K562 (cell line): ENCODE data around the gene AKT3. TPM values are rescaled to one million over a fixed set of nuclear protein-coding genes. Genes with fewer than 3 reads are reported as not detected.

Experiments
- ATAC-seq: fragments of 200-7000 bp; cut with Tn5 transposase; 3 replicates; pipeline ENCODE4 v1.9.1; 2020; ENCODE audit warnings: moderate library complexity
- BruUV-seq: library from RNA; stranded (reverse); fragments of 400-500 nt; replicated peaks from 2 replicates; lab custom pipeline; 2021; lab: Mats Ljungman, UMichigan
- CTCF ChIA-PET: fragments of 300-600 bp; formaldehyde crosslinking; extraction: SDS; loops from one replicate; lab custom pipeline; 2021; ENCODE audit warnings: low intra/inter-chr PET ratio; lab: Yijun Ruan, JAX
- POLR2A ChIA-PET: fragments of 300-600, 350-650 bp; sonication (Branson Sonifier 250); formaldehyde crosslinking; extraction: SDS; loops from one replicate; lab custom pipeline; 2021; ENCODE audit warnings: antibody characterized with exemption, inconsistent platforms; lab: Yijun Ruan, JAX
- DNase-seq, 4 experiments: peaks; one replicate each; pipeline versions ENCODE4 v3.0.0 to v3.0.0-alpha.2; 2011 to 2018; ENCODE audit warnings: low spot score in 3 of 4, mixed read lengths in 3 of 4; ENCODE audit errors: extremely low read depth in 1 of 4
- FAIRE-seq: peaks from 2 replicates; lab custom pipeline; 2011; peaks lifted over from hg19 to GRCh38; lab: Jason Lieb, UNC
- H2AFZ ChIP-seq: 2 replicates; pipeline ENCODE4 v1.6.0; 2011; ENCODE audit warnings: low read depth, low read length, control low read depth, inconsistent platforms
- H3K27ac ChIP-seq: fragments of 200-600 bp; 3 replicates; pipeline ENCODE4 v1.8.0; 2011; ENCODE audit warnings: low read depth, mild to moderate bottlenecking, control low read depth, inconsistent platforms, low read length, moderate library complexity, mixed read lengths; ENCODE audit errors: extremely low read depth
- H3K27me3 ChIP-seq, 2 experiments: fragments of 300-600 bp in 1 of 2; 2 replicates in 1 of 2; 3 replicates in 1 of 2; pipeline versions ENCODE4 v1.6.0 to v1.8.0; 2011; ENCODE audit warnings: inconsistent platforms in 2 of 2, low read length in 2 of 2, mild to moderate bottlenecking in 1 of 2, mixed read lengths in 1 of 2, moderate library complexity in 1 of 2; ENCODE audit not compliant: control insufficient read depth in 2 of 2, insufficient read depth in 2 of 2
- H3K36me3 ChIP-seq: fragments of 300-600 bp; 3 replicates; pipeline ENCODE4 v1.8.0; 2011; ENCODE audit warnings: mild to moderate bottlenecking, low read length, inconsistent platforms; ENCODE audit not compliant: control insufficient read depth, insufficient read depth
- H3K4me1 ChIP-seq, 2 experiments: fragments of 200-600 bp in 1 of 2; replicated peaks in 1 of 2; 2 replicates in 1 of 2; 3 replicates in 1 of 2; pipeline versions ENCODE4 v1.5.1 to v1.8.0; 2011; ENCODE audit warnings: inconsistent platforms in 2 of 2, low read length in 2 of 2, mild to moderate bottlenecking in 1 of 2, mixed read lengths in 1 of 2, moderate library complexity in 1 of 2; ENCODE audit not compliant: control insufficient read depth in 2 of 2, insufficient read depth in 2 of 2
- H3K4me2 ChIP-seq: 2 replicates; pipeline ENCODE4 v1.6.1; 2011; ENCODE audit warnings: low read length, control low read depth, inconsistent platforms, mixed read lengths; ENCODE audit not compliant: insufficient read depth
- H3K4me3 ChIP-seq: fragments of 200-600 bp; sonication (generic), shearing (Covaris generic); 2 replicates; pipeline ENCODE4 v1.5.1; 2016; ENCODE audit warnings: control low read depth, inconsistent platforms
- H3K79me2 ChIP-seq: fragments of 200-600 bp; 3 replicates; pipeline ENCODE4 v1.8.0; 2011; ENCODE audit warnings: low read length, inconsistent platforms; ENCODE audit not compliant: control insufficient read depth, insufficient read depth
- H3K9ac ChIP-seq, 2 experiments: 2 replicates each; pipeline versions ENCODE4 v1.6.0 to v1.6.1; 2011; ENCODE audit warnings: low read depth in 2 of 2, low read length in 2 of 2, control low read depth in 1 of 2, inconsistent platforms in 1 of 2, mild to moderate bottlenecking in 1 of 2, mixed read lengths in 1 of 2; ENCODE audit not compliant: insufficient read depth in 1 of 2
- H3K9me1 ChIP-seq: one replicate; pipeline ENCODE4 v1.6.0; 2011; ENCODE audit warnings: inconsistent platforms, mild to moderate bottlenecking, low read length, moderate library complexity; ENCODE audit not compliant: control insufficient read depth, insufficient read depth
- H3K9me3 ChIP-seq: replicated peaks from 2 replicates; pipeline ENCODE4 v1.5.1; 2011; ENCODE audit warnings: low read depth, low read length, inconsistent platforms; ENCODE audit not compliant: control insufficient read depth, insufficient read depth
- H4K20me1 ChIP-seq: replicated peaks from 2 replicates; pipeline ENCODE4 v1.6.1; 2011; ENCODE audit warnings: low read length, inconsistent platforms, mixed read lengths; ENCODE audit not compliant: control insufficient read depth, insufficient read depth
- C11orf30 ChIP-seq: fragments of 450-650 bp; IDR thresholded peaks from 2 replicates; pipeline ENCODE4 v1.6.1; 2016; ENCODE audit warnings: low read depth, mild to moderate bottlenecking
- CBX8 ChIP-seq: fragments of 200-600 bp; sonication (generic); IDR thresholded peaks from 2 replicates; pipeline ENCODE4 v1.6.1; 2012; ENCODE audit warnings: borderline replicate concordance, mixed run types, low read depth, mild to moderate bottlenecking, moderate library complexity, mixed read lengths, low read length, control low read depth, inconsistent platforms; ENCODE audit not compliant: poor library complexity, severe bottlenecking; ENCODE audit errors: extremely low read depth
- KDM5B ChIP-seq: fragments of 200-600 bp; sonication (generic); IDR thresholded peaks from 2 replicates; pipeline ENCODE4 v1.6.1; 2012; ENCODE audit warnings: low read depth, mild to moderate bottlenecking, moderate library complexity, low read length, control low read depth, inconsistent platforms; ENCODE audit not compliant: insufficient replicate concordance
- PHB2 ChIP-seq: fragments of 450-650 bp; IDR thresholded peaks from 2 replicates; pipeline ENCODE4 v1.6.1; 2017; ENCODE audit warnings: low read depth
- ZNF785 ChIP-seq: fragments of 250-450 bp; sonication (Bioruptor Pico); IDR thresholded peaks from 2 replicates; pipeline ENCODE4 v1.4.0; 2020; ENCODE audit warnings: mild to moderate bottlenecking
- WGBS: fragments of 100-300 bp; shearing (Covaris generic); methylation state at CpG from one replicate; pipeline ENCODE4 v1.1.6; 2016; ENCODE audit warnings: low coverage, mixed read lengths; ENCODE audit not compliant: insufficient coverage; ENCODE audit errors: missing lambda C conversion rate; 5-methylcytosine and 5-hydroxymethylcytosine counted together
- in situ Hi-C: fragments of 300-500 bp; cut with MboI; formaldehyde crosslinking; loops from 4 replicates; pipeline ENCODE4 v1.15.0; 2018; ENCODE audit warnings: inconsistent platforms, mixed read lengths
- intact Hi-C: fragments of 100-400 bp; cut with micrococcal nuclease; formaldehyde crosslinking; loops from 2 replicates; pipeline ENCODE4 v1.14.2; 2022
- polyA plus RNA-seq, 8 experiments: library from polyadenylated mRNA; depleted of rRNA in 4 of 8; stranded (reverse) in 5 of 8; unstranded in 3 of 8; fragments of >200 nt; fragmentation: Nextera tagmentation in 2 of 8; fragmentation: Illumina TruSeq in 1 of 8; extraction: Ambion mirVana in 2 of 8; extraction: Trizol in 1 of 8; gene quantifications; 2 replicates each; pipeline versions ENCODE4 v1.2.1 to v1.2.3, GENCODE V29; 2011 to 2014; ENCODE audit warnings: inconsistent platforms in 1 of 8, missing spikeins in 1 of 8
- total RNA-seq, 7 experiments: library from RNA; depleted of rRNA in 6 of 7; stranded (reverse); fragments of >200 nt in 6 of 7; fragmentation: Illumina TruSeq in 2 of 7; extraction: Trizol in 2 of 7; gene quantifications; 2 replicates each; pipeline versions ENCODE4 v1.2.1 to v1.2.3, GENCODE V29; 2011 to 2021; ENCODE audit warnings: low replicate concordance in 1 of 7
- TF ChIP-seq, protein P1 (sequence below): sonication (generic); formaldehyde crosslinking; IDR thresholded peaks from 2 replicates; pipeline ENCODE4 v1.9.0; 2022; ENCODE audit warnings: mild to moderate bottlenecking, missing genetic modification reagents

AKT3 gene
- total and polyA plus RNA-seq, 9 of the 15 experiments (the other 6 are each of a cell fraction or from before 2014, with no cell fraction given), result 0.04 to 0.54 (median 0.18) TPM; not detected in 1

DNA sequence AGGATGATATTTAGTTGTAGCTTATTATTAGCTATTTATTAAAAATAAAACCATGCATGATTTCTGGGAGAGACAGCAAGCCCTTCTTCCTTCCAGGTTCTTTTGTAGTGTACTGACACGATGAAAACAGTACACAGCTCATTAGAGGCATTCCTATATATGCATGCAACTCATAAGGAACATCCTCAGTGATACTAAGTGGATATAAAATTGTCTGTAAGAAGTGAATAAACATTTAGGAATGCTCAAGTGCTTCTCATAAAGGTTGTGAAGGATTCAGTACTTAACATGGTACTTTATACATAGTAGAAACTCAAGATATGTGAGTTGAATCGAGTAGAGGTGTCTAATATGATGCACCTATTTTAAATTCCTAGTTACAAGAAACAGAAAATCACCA is 306.5 kb downstream of the AKT3 start:
- no TSS peak for BruUV-seq
- no peak overlapping the region for H3K27ac ChIP-seq
- H3K4me3 ChIP-seq, result no peak overlapping the region
- no peaks in the 10 kb centered on the region for H4K20me1 ChIP-seq
- TF ChIP-seq, protein P1, sequence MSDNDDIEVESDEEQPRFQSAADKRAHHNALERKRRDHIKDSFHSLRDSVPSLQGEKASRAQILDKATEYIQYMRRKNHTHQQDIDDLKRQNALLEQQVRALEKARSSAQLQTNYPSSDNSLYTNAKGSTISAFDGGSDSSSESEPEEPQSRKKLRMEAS (CRISPR knock-in tag), result no peak
- TF ChIP-seq PHB2 (no peak), KDM5B (no peak), C11orf30 (no peak), ZNF785 (CRISPR knock-in tag) (no peak), CBX8 (no peak)
- CTCF ChIA-PET, result no interaction called here
- 3% methylated on average over 2 of the region's 2 CpGs for WGBS
- POLR2A ChIA-PET, result interaction anchor here (0.6 kb wide), 1 partner anchor 38 kb away, joined by 3 read pairs; no protein-coding TSS in a partner anchor
- H3K27me3 ChIP-seq, result no peaks in the 10 kb centered on the region
- DNase-seq, result no peak
- H3K36me3 ChIP-seq, result no peaks in the 10 kb centered on the region
- H3K4me1 ChIP-seq, result no peaks in the 10 kb centered on the region
- H2AFZ ChIP-seq, result no peak overlapping the region
- no peaks in the 10 kb centered on the region for H3K9me1 ChIP-seq
- ATAC-seq, result no peak
- H3K79me2 ChIP-seq, result no peaks in the 10 kb centered on the region
- H3K9me3 ChIP-seq, result no peaks in the 10 kb centered on the region
- no peak for FAIRE-seq
- in situ Hi-C loops (no loop called here), intact Hi-C loops (no loop called here)
- no peak overlapping the region for H3K9ac ChIP-seq
- H3K4me2 ChIP-seq, result no peak overlapping the region
